Subcutaneous adipose tissue (tissue), 4 donors: ENCODE data around the gene MARCO. TPM values are rescaled to one million over a fixed set of nuclear protein-coding genes. Genes with fewer than 3 reads are reported as not detected.

Experiments
- total RNA-seq, 4 donors: library from RNA; depleted of rRNA; stranded (reverse); fragments of >200 nt; gene quantifications; one replicate each; pipeline ENCODE4 v1.1.0, GENCODE V29; 2016
- TF ChIP-seq, protein P1 (sequence below): fragments of 450-650 bp; IDR thresholded peaks from one replicate; pipeline ENCODE4 v1.5.1; 2016; ENCODE audit warnings: low read depth, mild to moderate bottlenecking, control low read depth, antibody characterized with exemption, moderate library complexity

The MARCO gene
- total RNA-seq, 4 donors from 2014 or later = 19.6 to 84.8 (median 22.7) TPM

- TF ChIP-seq, protein P1, sequence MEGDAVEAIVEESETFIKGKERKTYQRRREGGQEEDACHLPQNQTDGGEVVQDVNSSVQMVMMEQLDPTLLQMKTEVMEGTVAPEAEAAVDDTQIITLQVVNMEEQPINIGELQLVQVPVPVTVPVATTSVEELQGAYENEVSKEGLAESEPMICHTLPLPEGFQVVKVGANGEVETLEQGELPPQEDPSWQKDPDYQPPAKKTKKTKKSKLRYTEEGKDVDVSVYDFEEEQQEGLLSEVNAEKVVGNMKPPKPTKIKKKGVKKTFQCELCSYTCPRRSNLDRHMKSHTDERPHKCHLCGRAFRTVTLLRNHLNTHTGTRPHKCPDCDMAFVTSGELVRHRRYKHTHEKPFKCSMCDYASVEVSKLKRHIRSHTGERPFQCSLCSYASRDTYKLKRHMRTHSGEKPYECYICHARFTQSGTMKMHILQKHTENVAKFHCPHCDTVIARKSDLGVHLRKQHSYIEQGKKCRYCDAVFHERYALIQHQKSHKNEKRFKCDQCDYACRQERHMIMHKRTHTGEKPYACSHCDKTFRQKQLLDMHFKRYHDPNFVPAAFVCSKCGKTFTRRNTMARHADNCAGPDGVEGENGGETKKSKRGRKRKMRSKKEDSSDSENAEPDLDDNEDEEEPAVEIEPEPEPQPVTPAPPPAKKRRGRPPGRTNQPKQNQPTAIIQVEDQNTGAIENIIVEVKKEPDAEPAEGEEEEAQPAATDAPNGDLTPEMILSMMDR = no peak
Measured at GRCh38 chr2:118969734-118970395, 27.9 kb downstream of the MARCO start.

DNA sequence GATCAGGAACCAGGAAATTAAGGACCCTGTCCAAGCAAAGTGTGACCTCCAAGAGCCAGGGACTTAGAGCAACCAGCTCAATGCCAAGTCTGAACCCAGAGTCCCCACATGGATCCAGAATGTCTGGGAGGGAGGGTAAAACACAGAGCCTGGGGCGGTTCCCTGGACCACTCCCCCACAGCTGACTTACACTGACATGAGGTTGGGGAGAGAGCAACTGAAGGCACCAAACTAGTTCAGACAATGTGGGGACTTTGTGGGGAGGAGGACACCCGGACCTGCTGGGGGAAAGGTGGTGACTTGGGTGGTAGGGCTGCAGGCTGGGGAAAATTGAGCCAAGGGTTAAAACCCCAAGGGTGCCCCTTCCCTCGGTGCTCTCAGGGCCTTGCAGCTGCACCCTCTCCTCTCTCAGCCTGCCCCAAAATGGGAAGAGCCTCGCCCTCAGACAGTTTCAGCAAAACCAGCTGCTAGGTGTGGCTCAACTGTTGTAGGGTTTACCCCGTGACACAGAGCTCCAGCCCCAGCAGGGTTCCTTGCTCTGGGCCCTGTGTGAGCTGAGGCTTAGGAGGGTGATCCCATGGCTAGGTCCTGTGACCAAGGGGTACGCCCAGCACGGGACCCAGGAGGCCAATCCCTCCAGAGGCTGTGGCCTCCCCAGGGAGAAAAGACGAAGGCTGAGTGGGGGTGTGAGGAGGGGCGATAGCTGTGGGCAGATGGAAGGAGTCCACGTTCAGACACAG, 28.6 kb downstream of the MARCO start:
- TF ChIP-seq, protein P1 = no peak

DNA sequence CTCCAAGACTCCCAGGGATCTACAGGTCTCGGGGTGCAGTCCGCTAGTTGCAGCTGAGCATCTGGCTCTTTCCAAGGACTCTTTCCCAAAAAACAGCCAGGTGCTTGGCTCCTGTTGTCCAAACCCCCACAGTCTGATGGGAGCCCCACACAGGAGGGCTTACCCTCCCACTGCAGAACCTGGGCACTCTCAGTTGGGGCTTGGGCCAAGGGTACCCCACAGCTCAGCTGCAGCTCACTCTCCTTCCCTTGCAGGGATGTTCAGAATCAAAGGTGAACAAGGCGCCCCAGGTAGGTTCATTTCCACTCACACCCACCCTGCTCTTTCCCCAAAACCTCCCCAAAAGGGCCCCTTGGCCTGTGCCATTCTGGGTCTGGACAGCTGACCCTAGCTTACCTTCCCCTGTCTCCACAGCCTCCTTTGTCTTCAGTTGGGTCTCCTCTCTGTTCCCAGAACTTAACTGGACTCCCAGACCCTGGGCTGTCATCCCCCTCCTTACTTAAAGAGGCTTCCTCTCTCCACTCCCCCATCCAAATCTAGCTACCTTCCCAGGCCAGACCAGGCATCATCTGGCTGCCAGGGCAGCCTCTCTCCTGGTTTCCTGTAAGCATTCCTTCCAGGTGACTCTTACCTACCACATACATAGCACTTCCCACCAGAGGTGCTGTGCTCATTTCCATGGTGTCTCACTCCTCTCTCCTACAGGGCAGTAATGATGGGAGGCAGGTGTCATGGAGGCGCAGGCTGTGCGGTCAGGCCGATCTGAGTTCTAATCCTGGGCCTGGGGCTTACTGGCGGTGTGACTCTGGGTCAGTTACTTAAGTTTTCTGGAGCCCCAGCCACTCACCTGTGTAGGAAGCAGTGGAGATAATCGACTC, 29.5 kb downstream of the MARCO start:
- TF ChIP-seq, protein P1 = no peak

GRCh38 chr2:118973542-118973951, 31.6 kb downstream of the MARCO start:
- TF ChIP-seq, protein P1 = no peak

- TF ChIP-seq, protein P1 = no peak
Measured at GRCh38 chr2:118974103-118974993, 32.4 kb downstream of the MARCO start.

GRCh38 chr2:118975133-118975532, 33.1 kb downstream of the MARCO start:
- TF ChIP-seq, protein P1 = no peak
